KMS-11 (cell line): ENCODE measurements around the gene MESD.

Experiments
- H2AFZ ChIP-seq: fragments of 200-600 bp; sonication (generic); 2 replicates; pipeline ENCODE4 v1.6.1; 2016; ENCODE audit warnings: antibody characterized with exemption, mixed run types, low read depth
- H3K27ac ChIP-seq: fragments of 200-600 bp; sonication (generic); 2 replicates; pipeline ENCODE4 v1.6.1; 2016; ENCODE audit warnings: mild to moderate bottlenecking, mixed run types
- H3K27me3 ChIP-seq: fragments of 200-600 bp; sonication (generic); 2 replicates; pipeline ENCODE4 v1.6.1; 2017; ENCODE audit warnings: mild to moderate bottlenecking, low read depth, mixed run types, moderate library complexity; ENCODE audit not compliant: insufficient read depth
- H3K36me3 ChIP-seq: fragments of 200-600 bp; sonication (generic); 2 replicates; pipeline ENCODE4 v1.6.1; 2017; ENCODE audit warnings: mild to moderate bottlenecking, mixed run types; ENCODE audit not compliant: insufficient read depth
- H3K4me1 ChIP-seq: fragments of 200-600 bp; sonication (generic); 2 replicates; pipeline ENCODE4 v1.6.1; 2016; ENCODE audit warnings: mild to moderate bottlenecking, low read depth, mixed run types; ENCODE audit not compliant: poor library complexity, severe bottlenecking
- H3K4me2 ChIP-seq: fragments of 200-600 bp; sonication (generic); 2 replicates; pipeline ENCODE4 v1.7.0; 2016; ENCODE audit warnings: mild to moderate bottlenecking, mixed run types
- H3K4me3 ChIP-seq: fragments of 200-600 bp; sonication (generic); IDR thresholded peaks from 2 replicates; pipeline ENCODE4 v1.6.1; 2017; ENCODE audit warnings: low read depth, low read length, mixed read lengths; ENCODE audit not compliant: insufficient read depth
- H3K79me2 ChIP-seq: fragments of 200-600 bp; sonication (generic); 2 replicates; pipeline ENCODE4 v1.6.1; 2016; ENCODE audit warnings: low read depth, mixed run types; ENCODE audit not compliant: insufficient read depth
- H3K9ac ChIP-seq: fragments of 200-600 bp; sonication (generic); 2 replicates; pipeline ENCODE4 v1.6.1; 2016; ENCODE audit warnings: mild to moderate bottlenecking, mixed run types
- H4K20me1 ChIP-seq: fragments of 200-600 bp; sonication (generic); 2 replicates; pipeline ENCODE4 v1.6.1; 2016; ENCODE audit warnings: mild to moderate bottlenecking, mixed run types; ENCODE audit not compliant: insufficient read depth
- TF ChIP-seq, protein P1 (sequence below): fragments of 200-600 bp; sonication (generic); conservative IDR thresholded peaks from 2 replicates; pipeline ENCODE4 v1.6.1; 2017; ENCODE audit warnings: low read depth, mild to moderate bottlenecking, antibody characterized with exemption, low read length, moderate library complexity, mixed read lengths

Gene MESD

DNA sequence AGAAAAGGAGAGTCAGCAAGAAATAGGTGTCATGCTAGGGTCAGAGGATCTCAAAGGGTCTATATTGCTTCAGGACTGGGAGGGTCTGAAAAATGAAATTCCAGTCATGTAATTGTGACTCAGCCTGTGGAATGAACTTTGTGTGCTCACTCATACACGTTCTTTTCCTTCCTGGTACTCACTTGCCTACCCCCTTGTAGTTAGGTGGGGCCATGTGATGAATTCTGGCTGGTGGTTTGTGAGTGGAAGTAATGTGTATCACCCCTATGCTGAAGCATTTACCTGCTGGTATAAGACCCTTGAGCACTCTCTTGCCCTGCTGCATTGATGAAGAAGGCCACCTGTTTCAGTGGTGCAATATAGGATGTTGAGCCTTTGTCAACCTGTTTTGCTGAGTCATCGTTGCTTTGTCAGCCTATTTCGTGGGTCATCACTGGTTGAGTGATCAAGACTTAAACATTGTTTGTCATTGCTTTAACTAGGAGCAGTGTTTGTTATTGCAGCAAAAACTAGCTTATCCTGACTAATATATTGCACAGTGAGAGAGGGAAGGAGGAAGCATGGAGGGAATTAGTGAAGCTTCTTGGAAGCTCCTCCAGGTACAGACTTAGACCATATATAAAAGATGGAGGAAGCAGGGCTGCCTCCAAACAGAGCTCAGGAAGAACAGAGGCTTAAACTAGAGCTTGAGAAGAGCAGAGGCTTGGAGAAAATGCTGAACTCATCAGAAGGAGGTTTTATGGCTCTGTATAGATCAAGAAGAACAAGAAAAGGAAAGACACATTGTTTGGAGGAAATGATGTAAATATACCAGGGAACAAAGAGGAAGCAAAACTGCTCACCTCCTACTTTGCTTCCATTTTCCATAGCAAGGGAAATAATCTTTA is 40.0 kb upstream of the MESD start:
- no peaks in the 10 kb centered on the region for H4K20me1 ChIP-seq
- no peak overlapping the region for H3K4me2 ChIP-seq
- H3K27ac ChIP-seq = no peak overlapping the region
- no peaks in the 10 kb centered on the region for H3K79me2 ChIP-seq
- H3K9ac ChIP-seq = no peak overlapping the region
- H3K4me1 ChIP-seq = no peaks in the 10 kb centered on the region
- no peak overlapping the region for H2AFZ ChIP-seq
- no peaks in the 10 kb centered on the region for H3K36me3 ChIP-seq
- H3K27me3 ChIP-seq = no peaks in the 10 kb centered on the region
- TF ChIP-seq, protein P1, sequence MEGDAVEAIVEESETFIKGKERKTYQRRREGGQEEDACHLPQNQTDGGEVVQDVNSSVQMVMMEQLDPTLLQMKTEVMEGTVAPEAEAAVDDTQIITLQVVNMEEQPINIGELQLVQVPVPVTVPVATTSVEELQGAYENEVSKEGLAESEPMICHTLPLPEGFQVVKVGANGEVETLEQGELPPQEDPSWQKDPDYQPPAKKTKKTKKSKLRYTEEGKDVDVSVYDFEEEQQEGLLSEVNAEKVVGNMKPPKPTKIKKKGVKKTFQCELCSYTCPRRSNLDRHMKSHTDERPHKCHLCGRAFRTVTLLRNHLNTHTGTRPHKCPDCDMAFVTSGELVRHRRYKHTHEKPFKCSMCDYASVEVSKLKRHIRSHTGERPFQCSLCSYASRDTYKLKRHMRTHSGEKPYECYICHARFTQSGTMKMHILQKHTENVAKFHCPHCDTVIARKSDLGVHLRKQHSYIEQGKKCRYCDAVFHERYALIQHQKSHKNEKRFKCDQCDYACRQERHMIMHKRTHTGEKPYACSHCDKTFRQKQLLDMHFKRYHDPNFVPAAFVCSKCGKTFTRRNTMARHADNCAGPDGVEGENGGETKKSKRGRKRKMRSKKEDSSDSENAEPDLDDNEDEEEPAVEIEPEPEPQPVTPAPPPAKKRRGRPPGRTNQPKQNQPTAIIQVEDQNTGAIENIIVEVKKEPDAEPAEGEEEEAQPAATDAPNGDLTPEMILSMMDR = no peak
- H3K4me3 ChIP-seq = no peak overlapping the region

DNA sequence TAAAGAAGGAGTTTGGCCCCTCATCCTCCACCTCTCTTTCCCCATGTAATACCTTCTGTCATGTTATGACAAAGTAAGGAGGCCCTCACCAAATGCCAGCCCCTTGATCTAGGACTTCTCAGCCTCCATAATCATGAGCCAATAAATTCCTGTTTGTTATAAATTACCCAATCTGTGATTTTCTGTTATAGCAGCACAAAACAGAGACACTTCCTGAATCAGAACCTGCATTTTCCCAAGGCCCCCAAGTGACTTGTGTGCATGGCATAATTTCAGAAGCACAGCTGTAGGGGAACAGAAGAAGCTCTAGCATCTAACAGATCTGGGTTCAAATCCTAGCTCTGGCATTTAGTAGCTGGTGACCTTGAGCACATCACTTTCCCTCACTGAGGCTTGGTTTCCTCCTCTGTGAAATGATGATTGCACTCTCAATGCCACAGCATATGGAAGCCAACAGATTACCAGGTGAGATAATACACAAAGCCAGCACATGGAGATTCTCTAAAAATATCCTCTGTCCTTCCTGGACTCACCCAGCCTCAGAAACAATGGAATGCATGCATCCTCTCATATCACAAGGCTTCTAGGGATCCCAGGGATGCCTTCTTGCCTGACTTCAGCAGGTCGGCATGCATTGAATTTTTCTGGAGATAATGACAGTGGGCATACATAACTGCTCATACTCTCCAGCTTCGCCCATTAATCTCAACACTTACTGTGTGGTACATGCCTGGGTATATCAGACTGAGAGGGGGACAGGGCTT is 37.4 kb upstream of the MESD start:
- Histone ChIP-seq H3K79me2 (no peaks in the 10 kb centered on the region), H3K4me3 (no peak overlapping the region), H3K27ac (no peak overlapping the region), H2AFZ (no peak overlapping the region), H3K9ac (no peak overlapping the region), H3K36me3 (no peaks in the 10 kb centered on the region), H4K20me1 (no peaks in the 10 kb centered on the region), H3K27me3 (no peaks in the 10 kb centered on the region), H3K4me2 (no peak overlapping the region), H3K4me1 (peaks cover 12% of the 10 kb centered on the region)
- TF ChIP-seq, protein P1 = no peak

DNA sequence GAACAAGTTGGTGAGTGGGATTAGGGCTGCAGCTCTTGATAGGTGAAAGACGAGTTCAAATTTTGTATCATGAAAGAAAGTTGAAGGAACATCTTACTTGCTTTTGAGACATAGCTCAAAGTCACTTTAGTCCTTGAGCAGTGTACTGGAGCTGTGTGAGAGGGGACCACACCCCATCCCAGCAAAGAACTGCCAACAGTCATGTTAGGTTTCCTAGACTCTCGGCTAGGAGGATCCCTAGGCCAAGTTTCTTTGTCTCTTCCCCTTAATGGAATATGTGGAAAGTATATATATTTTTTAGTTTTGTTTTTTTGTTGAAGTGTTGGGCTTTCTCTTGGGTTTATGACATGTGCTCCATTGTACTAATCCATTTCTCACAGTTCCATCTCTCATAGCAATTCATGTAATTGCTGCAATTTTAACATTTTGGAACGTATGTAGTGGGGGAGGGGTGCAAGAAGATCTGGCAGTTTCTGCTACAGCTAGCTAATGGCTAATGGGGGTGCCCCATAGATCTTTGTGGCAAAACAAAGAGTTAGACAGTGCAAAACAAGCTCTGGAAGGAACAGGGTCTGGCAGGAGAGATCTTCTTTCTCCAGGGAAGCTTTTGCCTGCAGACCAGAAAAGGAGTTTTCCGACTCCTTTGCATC is 36.2 kb upstream of the MESD start:
- no peak overlapping the region for H3K4me2 ChIP-seq
- no peak overlapping the region for H2AFZ ChIP-seq
- H3K36me3 ChIP-seq = no peaks in the 10 kb centered on the region
- no peaks in the 10 kb centered on the region for H3K79me2 ChIP-seq
- TF ChIP-seq, protein P1 = no peak
- H3K4me1 ChIP-seq = peaks cover 12% of the 10 kb centered on the region
- no peaks in the 10 kb centered on the region for H4K20me1 ChIP-seq
- H3K27ac ChIP-seq = no peak overlapping the region
- no peaks in the 10 kb centered on the region for H3K27me3 ChIP-seq
- no peak overlapping the region for H3K4me3 ChIP-seq
- H3K9ac ChIP-seq = no peak overlapping the region

DNA sequence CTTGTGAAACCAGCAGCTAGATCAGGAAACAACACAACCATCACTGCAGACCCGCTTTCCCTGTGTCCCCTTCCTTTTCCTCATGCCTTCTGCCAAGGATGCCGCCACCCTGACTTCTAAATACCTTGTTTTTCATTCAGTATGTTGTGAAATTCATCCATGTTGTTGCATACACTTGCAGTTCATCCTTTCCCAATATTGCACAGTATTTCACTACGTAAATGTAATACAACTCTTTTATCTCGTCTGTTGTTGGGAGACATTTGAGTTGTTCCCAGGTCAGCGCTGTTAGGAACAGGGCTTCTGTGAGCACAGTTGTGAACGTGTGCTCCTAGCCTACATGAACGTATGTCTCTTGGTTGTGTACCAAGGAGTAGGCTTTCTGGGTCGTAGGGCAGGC is 35.3 kb upstream of the MESD start:
- TF ChIP-seq, protein P1 = no peak
- Histone ChIP-seq H3K79me2 (no peaks in the 10 kb centered on the region), H3K4me3 (no peak overlapping the region), H3K4me1 (peaks cover 12% of the 10 kb centered on the region), H3K4me2 (no peak overlapping the region), H4K20me1 (no peaks in the 10 kb centered on the region), H3K36me3 (no peaks in the 10 kb centered on the region), H3K27me3 (no peaks in the 10 kb centered on the region), H2AFZ (no peak overlapping the region), H3K9ac (no peak overlapping the region), H3K27ac (no peak overlapping the region)
